ENCODE measurements around the gene EIF5.
A peak's percentile ranks its signal among the peaks of the same experiment; 100 is the strongest.

DNA sequence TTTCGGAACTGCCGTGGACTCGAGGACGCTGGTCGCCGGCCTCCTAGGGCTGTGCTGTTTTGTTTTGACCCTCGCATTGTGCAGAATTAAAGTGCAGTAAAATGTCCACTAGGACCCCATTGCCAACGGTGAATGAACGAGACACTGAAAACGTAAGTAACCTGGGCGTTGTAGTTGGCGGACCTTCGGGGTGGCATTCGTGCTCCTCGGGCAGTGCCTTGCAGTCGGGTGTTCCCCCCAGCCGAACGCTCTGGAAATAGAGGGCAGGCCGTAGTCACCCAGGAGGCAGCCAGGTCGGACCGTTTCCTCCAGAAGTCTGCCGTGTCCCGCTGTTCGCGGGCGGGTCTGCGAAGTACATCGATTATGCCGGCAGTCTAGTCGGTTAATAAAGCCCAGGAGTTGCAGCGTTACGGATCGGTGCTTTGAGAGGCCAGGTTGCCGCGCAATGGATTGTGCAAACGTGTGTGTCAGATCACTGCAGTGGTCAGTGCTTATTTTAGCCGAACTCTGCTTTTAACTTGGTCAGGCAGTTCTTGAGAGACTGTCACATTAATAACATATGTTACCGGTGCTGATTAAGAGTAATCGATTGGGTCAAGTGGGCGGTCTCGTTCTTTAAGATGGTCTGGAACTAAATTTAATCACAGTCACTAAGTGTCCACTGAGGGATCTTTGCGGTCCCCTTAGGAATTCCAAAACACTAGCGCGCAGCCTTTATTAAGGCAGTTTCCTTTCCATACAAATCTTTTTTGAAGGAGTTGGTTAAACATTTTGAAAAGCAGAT is 52.1 kb downstream of the EIF5 start:
- TF ChIP-seq CTCF (IDR thresholded peaks at IDR 0.05) (no peak), POLR2A (IDR thresholded peaks at IDR 0.05) (peak in 2 of 3 donors; percentile 26 to 29)

Data from body of pancreas (tissue), 4 donors.